ENCODE data around the gene STIP1. TPM values are rescaled to one million over a fixed set of nuclear protein-coding genes. Genes with fewer than 3 reads are reported as not detected.

The STIP1 gene
- total RNA-seq, 1 experiment from 2014 or later, result 297 TPM

- Histone ChIP-seq H3K4me3 (ENCODE audit: low read depth, low read length) (peak overlapping the region; percentile 91), H3K27me3 (replicated peaks; ENCODE audit: control insufficient read depth, insufficient read depth, low read length) (no peaks in the 10 kb centered on the region), H3K36me3 (ENCODE audit: control insufficient read depth, insufficient read depth, low read length) (0 out of 2 replicates have a peak, but pooled peaks cover 3% of the 10 kb centered on the region), H3K9me3 (no peaks in the 10 kb centered on the region), H3K4me1 (peaks cover 27% of the 10 kb centered on the region)
- intact Hi-C loops (cut with micrococcal nuclease; ENCODE audit: unreplicated experiment), result no loop called here
- Mint-ChIP-seq H3K4me3 (ENCODE audit: unreplicated experiment) (peak overlapping the region; percentile 97), H3K9me3 (ENCODE audit: unreplicated experiment) (no peaks in the 10 kb centered on the region), H3K27me3 (ENCODE audit: insufficient read depth, unreplicated experiment) (no peaks in the 10 kb centered on the region), H3K4me1 (ENCODE audit: low read depth, unreplicated experiment) (peaks cover 20% of the 10 kb centered on the region), H3K27ac (ENCODE audit: unreplicated experiment) (no peak overlapping the region), H3K36me3 (ENCODE audit: insufficient read depth, unreplicated experiment) (peaks cover 49% of the 10 kb centered on the region)
- CTCF ChIA-PET, result interaction anchor here (0.9 kb wide), 1 partner anchor 57 kb away, joined by 3 read pairs; no protein-coding TSS in a partner anchor
- POLR2A ChIA-PET, result interaction anchor here (2.0 kb wide), 1 partner anchor 21 kb away, joined by 22 read pairs; no protein-coding TSS in a partner anchor
- no peak for DNase-seq
- no TSS peak for BruUV-seq (replicated peaks)
- TF ChIP-seq CTCF (IDR thresholded peaks at IDR 0.05; ENCODE audit: insufficient read depth in 1 of 2, low read depth in 1 of 2, low read length in 1 of 2, severe bottlenecking in 1 of 2, unreplicated experiment in 1 of 2), result no peak
Measured at GRCh38 chr11:64247729-64248531, 62.0 kb downstream of the STIP1 start.

GRCh38 chr11:64248578-64248977 lies 62.6 kb downstream of the STIP1 start:
- peaks cover 17% of the 10 kb centered on the region for H3K4me1 Mint-ChIP-seq (ENCODE audit: low read depth, unreplicated experiment)
- peaks cover 45% of the 10 kb centered on the region for H3K36me3 Mint-ChIP-seq (ENCODE audit: insufficient read depth, unreplicated experiment)
- POLR2A ChIA-PET, result no interaction called here
- intact Hi-C loops (cut with micrococcal nuclease; ENCODE audit: unreplicated experiment), result no loop called here
- H3K27me3 ChIP-seq (replicated peaks; ENCODE audit: control insufficient read depth, insufficient read depth, low read length), result no peaks in the 10 kb centered on the region
- TF ChIP-seq CTCF (IDR thresholded peaks at IDR 0.05; ENCODE audit: insufficient read depth in 1 of 2, low read depth in 1 of 2, low read length in 1 of 2, severe bottlenecking in 1 of 2, unreplicated experiment in 1 of 2), result no peak
- no peak overlapping the region for H3K4me3 Mint-ChIP-seq (ENCODE audit: unreplicated experiment)
- H3K9me3 ChIP-seq, result no peaks in the 10 kb centered on the region
- H3K27me3 Mint-ChIP-seq (ENCODE audit: insufficient read depth, unreplicated experiment), result no peaks in the 10 kb centered on the region
- no peak for DNase-seq
- BruUV-seq (replicated peaks), result no TSS peak
- CTCF ChIA-PET, result no interaction called here
- H3K4me3 ChIP-seq (ENCODE audit: low read depth, low read length), result no peak overlapping the region
- peaks cover 26% of the 10 kb centered on the region for H3K4me1 ChIP-seq
- H3K27ac Mint-ChIP-seq (ENCODE audit: unreplicated experiment), result no peak overlapping the region
- H3K9me3 Mint-ChIP-seq (ENCODE audit: unreplicated experiment), result no peaks in the 10 kb centered on the region
- no peaks in the 10 kb centered on the region for H3K36me3 ChIP-seq (ENCODE audit: control insufficient read depth, insufficient read depth, low read length)

GRCh38 chr11:64249038-64249437 lies 63.1 kb downstream of the STIP1 start:
- no peak overlapping the region for H3K27ac Mint-ChIP-seq (ENCODE audit: unreplicated experiment)
- no peaks in the 10 kb centered on the region for H3K36me3 ChIP-seq (ENCODE audit: control insufficient read depth, insufficient read depth, low read length)
- ChIA-PET POLR2A (no interaction called here), CTCF (interaction anchor here (1.4 kb wide), 1 partner anchor 8 kb away, joined by 3 read pairs; the partner anchor contains the start of gene FKBP2)
- no peaks in the 10 kb centered on the region for H3K27me3 ChIP-seq (replicated peaks; ENCODE audit: control insufficient read depth, insufficient read depth, low read length)
- no TSS peak for BruUV-seq (replicated peaks)
- intact Hi-C loops (cut with micrococcal nuclease; ENCODE audit: unreplicated experiment), result no loop called here
- no peaks in the 10 kb centered on the region for H3K27me3 Mint-ChIP-seq (ENCODE audit: insufficient read depth, unreplicated experiment)
- peaks cover 43% of the 10 kb centered on the region for H3K36me3 Mint-ChIP-seq (ENCODE audit: insufficient read depth, unreplicated experiment)
- no peaks in the 10 kb centered on the region for H3K9me3 Mint-ChIP-seq (ENCODE audit: unreplicated experiment)
- peaks cover 26% of the 10 kb centered on the region for H3K4me1 ChIP-seq
- H3K4me3 ChIP-seq (ENCODE audit: low read depth, low read length), result no peak overlapping the region
- peaks cover 13% of the 10 kb centered on the region for H3K4me1 Mint-ChIP-seq (ENCODE audit: low read depth, unreplicated experiment)
- TF ChIP-seq CTCF (IDR thresholded peaks at IDR 0.05; ENCODE audit: insufficient read depth in 1 of 2, low read depth in 1 of 2, low read length in 1 of 2, severe bottlenecking in 1 of 2, unreplicated experiment in 1 of 2), result no peak
- H3K9me3 ChIP-seq, result no peaks in the 10 kb centered on the region
- no peak for DNase-seq
- no peak overlapping the region for H3K4me3 Mint-ChIP-seq (ENCODE audit: unreplicated experiment)

Data from Caco-2 (cell line).